ENCODE measurements around the gene SYMPK.

Gene SYMPK

DNA sequence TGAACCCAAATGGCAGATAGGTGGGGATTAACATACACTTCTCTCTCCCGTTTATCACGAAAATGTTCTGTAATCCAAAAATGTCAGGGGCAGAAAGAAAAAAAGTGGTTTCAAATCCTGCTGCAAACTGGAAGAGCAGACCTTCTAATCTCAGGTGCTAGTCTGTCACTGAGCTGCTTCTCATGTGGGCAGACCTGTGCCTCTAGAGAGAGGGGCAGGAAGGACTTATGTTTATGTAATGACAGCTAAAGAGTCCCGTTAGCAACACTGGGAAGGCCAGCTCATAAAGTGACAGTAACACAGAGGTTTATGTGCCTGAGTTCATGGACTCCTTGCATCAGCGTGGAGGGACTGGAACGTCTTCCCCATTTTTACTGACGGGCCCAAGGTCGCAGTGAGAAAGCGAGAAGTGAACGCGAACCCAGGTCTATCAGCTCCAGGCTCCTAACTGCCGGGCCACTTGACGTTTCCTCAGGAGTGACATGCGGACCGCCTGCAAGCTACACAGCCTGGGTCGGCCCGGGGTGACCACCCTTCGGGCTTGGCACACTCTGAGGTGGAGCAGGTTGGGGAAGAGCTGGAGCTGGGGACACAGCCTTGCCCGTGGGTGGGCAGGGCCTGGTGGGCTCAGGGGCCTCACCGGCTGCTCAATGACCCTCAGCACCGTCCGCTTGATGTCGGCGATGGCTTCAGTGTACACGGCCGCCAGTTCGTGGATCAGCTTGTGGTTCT, 38.2 kb downstream of the SYMPK start:
- no peak for DNase-seq

DNA sequence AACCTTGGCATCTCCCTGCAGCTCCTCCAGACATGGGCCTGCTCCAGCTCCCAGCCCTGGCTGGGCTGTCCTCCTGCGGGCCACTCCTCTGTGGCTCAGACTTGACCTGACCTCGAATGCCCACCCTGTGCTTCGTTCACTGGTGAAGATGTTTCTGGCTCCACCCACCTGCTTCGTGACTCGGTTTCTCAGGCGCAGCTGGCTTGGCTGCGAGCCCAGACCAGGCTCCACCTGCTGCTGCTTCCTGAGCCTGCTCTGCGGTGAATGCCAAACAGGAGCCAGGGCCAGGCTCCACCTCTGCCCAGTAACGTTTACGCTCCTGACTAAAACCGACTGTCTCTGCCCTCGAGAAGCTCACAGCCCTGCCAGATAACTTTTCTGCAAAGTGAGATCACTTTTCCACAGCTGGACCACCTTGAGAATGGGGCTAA, 38.9 kb downstream of the SYMPK start:
- DNase-seq = no peak

DNA sequence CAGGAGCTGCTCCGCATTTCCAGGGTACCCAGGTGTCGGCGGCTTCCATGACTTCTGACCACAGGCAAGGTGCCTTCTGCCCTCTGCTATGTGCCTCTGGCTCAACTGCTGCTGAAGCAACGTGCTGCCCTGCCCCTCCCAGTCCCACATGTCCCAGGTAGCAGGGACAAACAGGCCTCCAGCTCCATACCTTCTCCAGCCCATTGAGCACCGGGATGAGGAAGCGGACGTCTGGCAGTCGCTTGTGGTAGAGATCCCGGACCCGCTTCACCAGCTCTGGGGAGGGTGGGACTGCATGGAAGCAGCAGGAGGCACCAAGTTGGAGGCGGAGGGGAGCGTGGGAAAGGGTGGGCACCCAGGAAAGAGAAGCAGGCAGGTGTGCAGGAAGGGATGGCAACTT, 39.8 kb downstream of the SYMPK start:
- no peak for DNase-seq

DNA sequence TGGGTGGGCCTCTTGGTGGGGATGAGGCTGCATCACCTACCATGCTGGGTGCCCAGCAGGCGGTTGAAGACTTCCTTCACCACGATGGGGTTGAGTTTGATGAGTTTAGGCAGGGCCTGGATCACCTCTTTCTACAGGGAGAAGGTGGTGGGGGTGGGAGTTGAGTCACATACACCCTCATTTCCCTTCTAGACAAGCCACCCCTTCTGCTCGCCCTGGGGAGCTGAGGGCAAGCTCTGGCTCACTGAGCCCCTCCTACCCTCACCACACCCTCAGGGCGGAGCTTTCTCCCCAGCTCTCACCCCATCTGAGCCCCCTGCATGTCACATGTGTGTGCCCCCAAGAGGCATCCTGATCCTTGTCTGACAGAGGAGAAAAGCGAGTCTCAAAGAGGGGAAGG, 40.2 kb downstream of the SYMPK start:
- DNase-seq = no peak

DNA sequence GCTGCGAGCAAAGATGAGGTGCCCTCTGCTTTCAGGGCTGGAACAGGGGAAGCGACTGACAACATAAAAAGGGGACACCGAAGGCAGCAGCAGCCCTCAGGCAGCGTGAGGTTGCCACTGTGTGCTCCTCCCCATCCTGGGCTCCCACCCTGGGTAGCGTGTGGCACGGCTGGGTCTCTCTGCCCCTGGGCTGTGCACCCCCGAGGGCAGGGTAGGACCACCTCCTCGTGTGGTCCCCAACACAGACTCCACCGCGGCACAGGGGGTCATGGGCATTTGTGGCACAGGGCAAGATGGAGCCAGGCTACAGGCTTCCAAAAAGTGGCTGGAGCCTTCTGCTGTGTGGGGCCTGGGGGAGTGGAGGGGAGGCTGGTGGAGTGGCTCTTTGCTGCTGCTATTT, 41.4 kb downstream of the SYMPK start:
- no peak for DNase-seq

DNA sequence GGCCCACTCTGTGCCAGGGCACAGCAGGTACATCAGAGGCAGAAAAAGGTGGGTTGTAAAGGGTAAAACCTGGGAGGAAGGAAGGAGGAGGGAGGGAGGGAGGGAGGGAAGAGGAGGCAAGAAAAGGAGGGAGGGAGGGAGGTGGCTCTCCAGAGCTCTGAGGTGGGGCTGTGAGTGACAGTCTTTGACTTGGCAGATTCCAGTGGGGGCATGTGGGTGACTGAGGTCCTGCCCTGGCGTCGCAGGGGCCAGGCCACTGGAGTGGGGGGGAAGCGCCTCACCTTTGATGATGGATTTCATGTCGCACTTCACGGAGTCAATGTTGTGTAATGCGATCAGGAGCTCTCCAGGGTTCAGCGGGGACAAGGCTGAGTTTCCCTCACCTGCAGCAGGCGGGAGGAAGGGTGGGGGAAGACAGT, 41.8 kb downstream of the SYMPK start:
- DNase-seq = no peak

DNA sequence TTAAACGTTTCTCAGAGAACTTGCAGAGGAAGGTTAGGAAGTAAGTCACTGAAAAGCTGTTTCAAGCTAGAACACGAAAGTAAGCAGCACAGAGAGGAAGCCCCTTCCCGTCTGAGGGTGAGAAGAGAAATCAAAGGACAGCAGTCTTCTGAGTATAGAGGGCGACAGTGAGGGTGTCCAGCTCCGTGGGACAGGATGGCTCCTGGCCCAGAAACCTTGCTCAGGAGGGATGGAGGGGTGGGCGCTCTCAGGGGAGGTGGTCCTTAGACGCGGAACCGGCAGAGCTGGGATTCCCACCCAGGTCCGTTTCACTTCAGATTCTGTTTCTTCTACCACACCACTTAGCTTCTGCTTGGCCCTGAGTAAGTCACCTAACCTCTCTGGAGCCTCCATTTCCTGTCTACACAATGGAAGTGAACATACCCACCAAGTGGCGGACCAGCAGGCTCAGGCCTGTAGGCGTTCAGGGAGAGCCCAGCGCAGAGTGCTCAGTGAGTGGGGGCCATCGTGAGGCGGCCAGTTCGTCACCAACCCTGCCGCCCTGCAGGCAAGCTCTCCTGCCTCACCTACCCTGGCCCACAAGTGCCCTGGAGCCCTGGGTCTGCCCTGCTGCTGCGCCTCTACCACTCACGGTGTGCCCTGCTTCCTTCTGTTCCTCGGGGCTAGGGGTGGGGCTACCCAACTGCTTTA, 42.4 kb downstream of the SYMPK start:
- DNase-seq = no peak

DNA sequence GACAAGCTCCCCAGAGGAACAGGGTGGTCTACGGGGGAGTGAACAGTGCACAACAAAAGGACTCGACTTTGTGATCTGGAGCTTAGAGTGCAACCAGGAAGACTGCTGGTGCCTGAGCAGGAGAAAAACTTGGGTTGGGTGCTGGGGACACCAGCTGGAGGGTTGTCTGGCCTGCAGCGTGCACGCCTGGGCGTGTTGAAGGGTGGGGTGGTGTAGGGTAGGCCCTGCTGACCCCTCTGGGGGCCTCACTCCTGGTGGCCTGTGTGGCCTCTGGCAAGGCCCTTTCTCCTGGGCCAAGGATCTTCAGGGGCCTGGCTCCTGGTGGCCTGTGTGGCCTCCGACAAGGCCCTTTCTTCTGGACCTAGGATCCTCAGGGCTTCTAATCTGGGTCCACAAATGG, 43.2 kb downstream of the SYMPK start:
- DNase-seq = no peak

DNA sequence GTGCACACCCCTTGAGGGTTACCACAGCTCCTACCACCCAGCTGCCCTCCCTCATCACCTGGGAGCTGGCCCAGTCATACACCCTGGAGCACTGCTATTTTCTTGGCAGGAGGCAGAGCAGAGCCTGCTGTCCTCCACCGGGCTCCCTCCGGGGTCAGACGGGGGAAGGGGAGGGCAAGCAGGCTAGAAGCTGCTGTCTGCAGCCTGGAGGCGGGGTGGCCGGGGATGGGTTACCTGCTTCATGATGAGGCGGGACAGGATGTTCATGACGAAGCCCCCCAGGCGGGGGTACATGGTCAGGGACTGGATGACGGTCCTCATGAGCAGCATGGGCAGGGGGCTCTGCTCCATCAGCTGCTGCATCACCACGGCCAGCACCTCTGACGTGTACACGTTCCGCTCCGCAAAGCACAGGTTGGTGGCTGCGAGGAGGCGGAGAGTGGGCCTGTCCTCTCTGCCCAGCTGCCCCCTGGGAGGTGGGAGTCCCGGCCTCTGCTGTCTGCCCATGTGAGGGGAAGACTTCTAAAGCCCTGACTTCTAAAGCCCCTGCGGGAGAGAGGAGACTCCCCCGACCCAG, 45.1 kb downstream of the SYMPK start:
- no peak for DNase-seq

DNA sequence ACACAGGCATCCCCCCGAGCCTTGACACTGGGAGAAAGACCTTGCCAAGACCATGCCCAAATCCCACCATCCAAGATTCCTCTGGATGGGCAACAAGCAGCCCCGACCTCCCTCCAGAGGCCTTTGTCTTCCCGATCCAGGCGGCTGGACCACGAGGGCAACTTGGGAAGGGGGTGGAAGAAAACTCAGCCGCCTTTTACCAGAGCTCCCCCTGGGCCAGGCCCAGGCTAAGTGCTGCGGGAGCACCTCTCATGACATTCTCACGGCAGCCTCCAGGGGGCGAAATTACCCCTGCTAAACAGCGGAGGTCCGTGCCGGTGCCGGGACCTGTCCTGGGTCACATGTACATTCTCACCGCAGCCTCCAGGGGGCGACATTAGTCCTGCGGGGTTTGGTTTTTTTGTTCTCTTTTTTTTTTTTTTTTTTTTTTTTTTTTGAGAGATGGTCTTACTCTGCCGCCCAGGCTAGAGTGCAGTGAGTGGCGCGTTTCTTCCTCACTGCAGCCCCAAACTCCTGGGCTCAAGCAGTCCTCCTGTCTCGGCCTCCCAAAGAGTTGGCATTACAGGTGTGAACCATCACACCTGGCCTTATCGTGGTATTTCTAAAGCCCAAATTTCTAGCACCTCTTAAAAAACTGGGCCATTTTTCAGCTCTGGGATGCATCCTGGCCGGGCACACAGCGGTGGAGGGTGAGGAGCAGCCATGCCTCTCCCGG, 45.8 kb downstream of the SYMPK start:
- DNase-seq = peak; percentile 29

DNA sequence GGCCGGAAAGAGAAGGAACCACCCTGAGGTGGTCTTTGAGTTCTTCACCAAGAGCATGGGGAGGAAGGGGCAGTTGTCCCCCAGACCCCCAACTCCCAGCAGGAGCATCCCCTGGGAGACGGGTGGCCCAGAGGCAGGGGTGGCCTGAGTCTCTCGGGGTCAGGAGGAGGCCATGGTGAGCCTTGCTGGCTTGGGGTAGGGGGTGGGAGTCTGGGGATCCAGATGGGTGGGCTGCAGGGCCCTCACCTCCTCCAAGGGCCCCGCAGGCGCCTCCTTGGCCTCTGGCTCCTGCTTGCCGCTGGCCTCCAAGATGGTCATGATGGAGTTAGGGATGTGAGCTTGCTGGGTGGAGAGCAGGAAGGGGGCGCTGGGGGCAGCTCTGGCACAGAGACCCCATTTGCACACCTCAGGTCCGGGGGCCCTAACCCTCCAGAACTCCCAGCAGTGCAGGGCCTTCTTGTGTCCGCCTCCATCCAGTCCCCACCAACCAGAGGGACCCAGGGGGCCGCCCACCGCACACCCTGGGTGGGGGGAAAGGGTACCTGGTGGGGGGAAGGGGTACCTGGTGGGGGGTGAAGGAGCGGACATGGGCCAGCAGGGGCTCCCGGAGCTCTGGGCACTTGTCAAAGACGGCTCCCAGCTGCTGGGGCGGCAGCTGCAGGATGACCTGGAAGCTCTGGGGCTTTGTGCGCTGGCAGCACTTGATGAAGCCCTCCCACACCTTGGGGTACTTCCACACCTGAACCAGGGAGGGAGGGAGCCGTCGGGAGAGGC, 46.5 kb downstream of the SYMPK start:
- DNase-seq = no peak

DNA sequence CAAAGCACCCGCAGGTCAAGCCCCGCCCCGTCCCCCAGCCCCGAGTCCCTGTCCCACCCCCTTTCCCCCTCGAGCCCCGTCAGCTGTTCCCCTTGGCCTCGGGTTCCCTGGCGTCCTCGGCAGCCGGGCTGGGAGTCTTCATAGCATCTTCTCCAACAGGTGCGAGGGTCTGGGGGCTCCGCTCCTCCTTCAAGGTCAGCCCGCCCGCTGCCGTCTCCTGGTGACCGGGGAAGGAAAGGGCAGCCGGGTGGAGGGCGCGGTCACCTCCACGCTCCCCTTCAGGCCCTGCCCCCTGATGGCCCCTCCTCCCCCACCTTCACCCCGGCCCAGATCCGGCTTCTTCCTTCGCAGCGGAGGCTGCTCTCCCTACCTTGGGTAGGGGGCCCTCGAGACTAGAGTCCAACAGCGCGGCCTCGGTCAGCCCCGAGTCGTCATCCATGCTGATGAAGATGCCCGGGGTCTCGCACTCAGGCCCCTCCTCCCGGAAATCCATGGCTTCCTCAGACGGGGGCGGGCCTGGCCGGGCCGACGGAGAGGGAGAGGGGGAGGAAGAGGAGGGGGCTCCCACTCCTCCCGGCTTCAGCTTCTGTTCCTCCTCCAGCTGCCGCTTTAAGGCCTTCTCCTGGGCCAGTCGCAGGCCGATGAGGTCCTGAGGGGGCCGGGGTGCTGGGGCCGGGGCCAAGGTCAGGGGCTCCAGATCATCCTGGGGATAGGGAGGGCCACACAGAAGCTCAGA, 47.3 kb downstream of the SYMPK start:
- DNase-seq = no peak

DNA sequence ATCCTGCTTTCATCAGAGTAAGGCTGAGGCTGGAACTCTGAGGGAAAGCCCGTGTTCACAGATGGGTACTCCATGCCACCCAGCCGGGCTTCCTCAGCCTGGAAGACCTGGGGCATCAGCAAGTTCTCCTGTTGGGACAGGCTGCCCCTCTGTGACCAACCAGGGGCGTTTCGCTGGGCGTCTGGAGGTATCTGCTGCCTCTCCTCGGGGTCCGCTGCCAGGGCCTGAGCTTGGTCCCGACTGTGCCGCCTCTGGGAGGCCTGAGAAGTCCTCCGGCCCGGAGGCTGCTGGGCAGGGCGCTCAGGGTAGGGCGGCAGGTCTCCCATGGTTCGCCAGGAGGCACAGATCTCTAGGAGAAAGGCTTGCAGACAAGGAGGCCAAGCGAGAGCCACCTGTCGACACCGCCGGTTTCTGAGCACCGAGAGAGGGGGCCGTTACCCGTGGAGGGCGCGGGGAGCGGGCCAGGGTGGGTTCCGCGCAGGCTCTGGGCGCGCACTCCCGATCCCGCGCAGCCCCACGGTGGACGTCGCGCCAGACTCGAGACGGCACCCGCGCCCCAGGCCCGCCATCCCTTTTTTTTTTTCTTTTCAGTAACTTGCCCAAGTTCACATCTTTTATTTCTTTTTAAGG, 48.0 kb downstream of the SYMPK start, which contains the start of gene RSPH6A:
RSPH6A (minus strand) TSS at position 458 of the 630 bp plus-strand sequence; CDS start at position 326, 132 bp downstream.
- DNase-seq = no peak

DNA sequence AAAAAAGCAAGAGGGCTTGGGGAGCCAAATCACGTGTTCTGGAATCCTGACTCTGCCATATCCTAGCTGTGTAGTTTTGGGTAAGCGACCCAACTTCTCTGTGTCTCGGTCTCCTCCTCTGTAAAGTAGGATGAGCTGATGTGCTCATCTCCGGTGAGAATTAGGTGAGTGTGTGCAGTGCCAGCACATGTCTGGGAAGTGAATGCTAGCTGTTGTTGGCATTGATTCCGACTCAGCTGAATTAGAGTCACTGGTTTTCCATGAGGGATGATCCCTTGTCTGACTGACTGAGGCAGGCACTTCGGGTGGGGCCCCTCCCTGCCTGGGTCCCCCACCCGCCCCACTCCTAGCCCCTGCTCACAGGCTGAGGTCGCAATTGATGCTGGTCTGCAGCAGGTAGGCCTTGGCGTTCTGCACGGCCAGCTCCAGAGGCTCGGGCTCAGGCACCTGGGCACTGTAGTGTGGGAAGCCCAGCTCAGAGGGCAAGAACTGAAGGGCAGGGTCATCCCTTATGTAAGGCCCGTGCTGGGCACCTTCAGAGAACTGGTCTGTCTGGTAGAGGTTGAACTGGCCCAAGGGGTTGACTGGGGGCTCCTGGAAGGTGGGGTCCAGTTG, 48.7 kb downstream of the SYMPK start:
- DNase-seq = no peak

DNA sequence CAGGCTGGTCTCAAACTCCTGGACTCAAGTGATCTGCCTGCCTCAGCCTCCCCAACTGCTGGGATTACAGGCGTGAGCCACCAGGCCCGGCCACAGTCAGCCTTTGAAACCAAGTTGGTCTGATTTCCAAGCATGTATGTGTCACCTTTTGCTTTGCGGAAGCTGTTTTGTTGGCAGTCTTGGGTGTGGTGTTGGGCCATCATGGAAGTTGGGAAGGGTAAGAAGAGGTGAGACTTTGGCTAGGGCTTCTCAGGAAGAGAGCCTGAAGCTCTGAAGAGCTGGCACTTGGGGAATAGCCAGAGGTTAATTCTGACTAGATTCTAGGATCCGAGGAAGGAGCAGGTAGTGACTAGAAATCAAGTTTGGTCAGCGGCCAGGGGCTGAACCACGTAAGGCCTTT, 50.6 kb downstream of the SYMPK start:
- DNase-seq = no peak

DNA sequence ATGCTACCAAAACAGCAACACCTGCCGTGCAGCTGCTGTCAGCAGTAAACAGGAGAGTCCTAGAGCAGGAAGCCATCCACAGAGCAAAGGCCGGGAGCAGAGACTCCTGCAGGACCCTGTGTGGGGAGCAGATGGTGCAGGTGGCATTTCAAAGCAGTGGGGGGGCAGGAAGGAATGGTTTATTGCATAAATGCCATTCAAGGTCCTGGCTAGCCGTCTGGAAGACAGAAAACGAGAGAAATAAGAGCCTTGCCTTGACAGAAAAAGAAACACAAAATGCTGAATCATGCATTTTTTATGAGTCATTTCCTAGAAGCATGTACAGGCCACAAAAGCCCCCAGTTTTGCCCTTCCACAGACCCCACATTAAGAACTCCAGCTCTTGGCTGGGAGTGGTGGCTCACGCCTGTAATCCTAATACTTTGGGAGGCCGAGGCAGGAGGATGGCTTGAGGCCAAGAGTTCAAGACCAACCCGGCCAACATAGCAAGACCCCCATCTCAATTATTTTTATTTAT, 53.2 kb downstream of the SYMPK start:
- DNase-seq = peak; percentile 72

DNA sequence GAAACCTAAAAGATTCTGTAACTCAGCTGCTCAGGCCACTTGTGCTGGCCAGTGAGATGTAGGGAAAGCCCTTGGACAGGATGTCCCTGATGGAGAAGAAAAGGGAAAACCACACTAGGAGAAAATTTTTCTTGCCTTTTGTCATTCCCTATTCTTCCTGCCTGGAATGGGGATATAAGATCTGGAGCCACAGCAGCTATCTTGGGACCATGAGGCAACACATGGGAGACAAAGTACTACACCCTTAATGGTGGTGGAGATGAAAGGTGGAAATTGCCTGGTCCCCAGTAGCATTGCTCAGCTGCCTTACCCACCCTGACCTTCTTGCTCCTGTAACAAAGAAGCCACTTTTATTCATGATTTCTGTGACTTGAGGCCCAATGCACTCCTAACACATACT, 57.2 kb downstream of the SYMPK start:
- DNase-seq = no peak

DNA sequence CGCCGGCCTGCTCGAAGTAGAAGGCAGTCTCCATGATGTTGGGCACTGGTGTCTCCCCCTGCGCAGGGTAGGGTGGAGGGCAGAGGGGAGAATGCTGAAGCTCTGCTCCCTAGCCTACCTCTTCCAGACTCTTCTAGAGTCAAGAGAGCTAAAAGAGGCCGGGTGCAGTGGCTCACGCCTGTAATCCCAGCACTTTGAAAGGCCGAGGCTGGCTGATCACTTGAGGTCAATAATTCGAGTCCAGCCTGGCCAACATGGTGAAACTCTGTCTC, 58.1 kb downstream of the SYMPK start:
- no peak for DNase-seq

DNA sequence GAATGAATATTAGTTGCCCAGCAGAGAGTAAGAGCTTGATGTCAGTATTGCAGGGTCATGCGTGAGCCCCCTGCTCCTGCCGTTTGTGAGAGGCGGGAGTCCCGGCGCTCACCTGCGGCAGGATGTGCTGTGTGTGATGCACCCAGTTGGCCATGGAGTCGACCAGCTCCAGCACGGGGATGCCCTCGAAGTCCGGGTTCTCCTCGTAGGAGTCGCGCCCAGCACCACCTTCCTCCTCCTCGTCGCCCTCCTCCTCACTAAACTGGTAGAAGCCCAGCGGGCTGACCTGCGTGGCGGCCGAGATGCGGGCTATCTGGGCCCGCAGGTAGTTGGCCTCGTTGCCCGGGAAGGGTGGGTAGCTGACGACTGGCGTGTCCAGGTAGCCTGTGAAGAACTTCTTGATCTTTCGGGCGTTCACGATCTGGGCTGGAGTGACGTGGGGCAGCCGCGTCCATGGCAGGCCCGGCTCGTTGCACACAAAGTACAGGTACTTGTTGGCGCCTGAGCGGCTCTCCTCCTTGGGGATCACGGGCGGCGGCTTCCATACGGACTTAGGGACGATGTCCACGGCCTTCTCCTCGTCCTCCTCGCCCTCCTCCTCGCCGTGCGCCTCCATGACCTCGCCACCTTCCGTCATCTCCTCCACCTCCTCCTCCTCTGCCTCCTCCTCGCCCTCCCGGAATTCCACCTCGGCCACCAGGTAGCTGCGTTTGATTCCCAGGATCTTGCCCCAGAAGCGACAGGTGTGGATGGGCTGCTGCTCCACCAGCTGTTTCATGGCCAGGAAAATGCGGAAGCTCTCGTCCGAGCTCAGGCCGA, 58.6 kb downstream of the SYMPK start:
- no peak for DNase-seq

DNA sequence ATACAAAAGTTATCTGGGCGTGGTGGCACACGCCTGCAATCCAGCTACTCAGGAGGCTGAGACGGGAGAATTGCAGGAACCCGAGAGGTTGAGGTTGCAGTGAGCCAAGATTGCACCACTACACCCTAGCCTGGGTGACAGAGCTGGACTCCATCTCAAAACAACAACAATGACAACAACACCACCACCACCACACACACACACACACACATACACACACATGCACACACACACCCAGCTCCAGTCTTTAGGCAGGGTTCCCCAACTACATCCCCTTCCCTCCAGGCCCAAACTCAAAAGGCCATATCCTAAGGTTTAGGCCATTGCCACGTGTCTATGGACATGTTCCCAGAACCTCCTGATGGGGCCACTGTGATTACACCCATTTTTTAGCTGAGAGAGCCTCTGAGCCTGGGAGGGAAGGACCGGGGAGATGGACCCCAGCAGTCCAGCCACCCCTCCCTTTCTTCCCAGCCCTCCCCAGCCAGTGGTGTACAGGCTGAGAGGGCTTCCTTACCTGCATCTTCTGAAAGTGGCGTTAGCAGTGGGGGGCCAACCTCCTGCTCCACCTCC, 61.3 kb downstream of the SYMPK start:
- DNase-seq = no peak

Measured in NCI-H524 treated with DMSO at 0.1 percent for 48 hours (cell line).